DMS114 treated with DMSO at 0.1 percent for 48 hours (cell line): Measurements from ENCODE around the gene INAVA.
"Not testable (repeated sequence)": the region's sequence is repeated elsewhere in the genome, so short reads cannot be mapped to it uniquely, and the experiment has no call there.

Source experiments
- DNase-seq: peaks from one replicate; lab custom pipeline; 2025; ENCODE audit not compliant: unreplicated experiment; lab: John Stamatoyannopoulos, UW

The INAVA gene

DNA sequence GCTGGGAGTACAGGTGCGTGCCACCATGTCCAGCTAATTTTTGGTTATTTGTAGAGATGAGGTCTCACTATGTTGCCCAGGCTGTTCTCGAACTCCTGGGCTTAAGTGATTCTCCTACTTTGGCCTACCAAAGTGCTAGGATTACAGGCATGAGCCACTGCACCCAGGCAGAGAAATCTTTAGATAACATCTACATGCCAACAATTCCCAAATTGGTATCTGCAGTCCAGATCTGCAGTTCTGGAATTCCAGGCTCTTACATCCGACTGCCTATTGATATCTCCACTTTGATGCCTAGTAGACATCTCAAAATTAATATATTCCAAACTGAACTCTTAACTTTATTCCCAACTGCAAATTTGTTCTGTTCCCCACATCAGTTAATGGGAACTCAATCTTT, 23.3 kb downstream of the INAVA start:
- no peak for DNase-seq

DNA sequence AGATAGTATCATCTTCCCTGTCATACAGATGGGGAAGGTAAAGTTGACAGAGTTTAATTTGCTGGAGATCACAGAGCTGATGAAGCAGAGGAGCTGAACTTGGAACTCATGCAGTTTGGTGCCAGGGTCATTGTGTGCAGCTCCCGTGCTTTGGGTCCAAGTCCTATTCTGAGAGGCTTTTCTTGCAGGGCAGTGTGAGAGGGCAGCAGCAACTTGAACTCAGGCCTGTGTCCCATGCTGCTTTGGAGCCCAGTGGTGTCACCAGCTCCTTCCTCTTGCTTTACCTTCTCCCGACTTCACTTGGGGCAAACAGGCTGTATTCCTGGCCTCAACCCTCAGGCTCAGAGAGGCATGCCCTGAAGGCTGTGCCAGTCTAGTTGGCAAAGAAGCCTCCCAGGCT, 24.7 kb downstream of the INAVA start:
- no peak for DNase-seq

DNA sequence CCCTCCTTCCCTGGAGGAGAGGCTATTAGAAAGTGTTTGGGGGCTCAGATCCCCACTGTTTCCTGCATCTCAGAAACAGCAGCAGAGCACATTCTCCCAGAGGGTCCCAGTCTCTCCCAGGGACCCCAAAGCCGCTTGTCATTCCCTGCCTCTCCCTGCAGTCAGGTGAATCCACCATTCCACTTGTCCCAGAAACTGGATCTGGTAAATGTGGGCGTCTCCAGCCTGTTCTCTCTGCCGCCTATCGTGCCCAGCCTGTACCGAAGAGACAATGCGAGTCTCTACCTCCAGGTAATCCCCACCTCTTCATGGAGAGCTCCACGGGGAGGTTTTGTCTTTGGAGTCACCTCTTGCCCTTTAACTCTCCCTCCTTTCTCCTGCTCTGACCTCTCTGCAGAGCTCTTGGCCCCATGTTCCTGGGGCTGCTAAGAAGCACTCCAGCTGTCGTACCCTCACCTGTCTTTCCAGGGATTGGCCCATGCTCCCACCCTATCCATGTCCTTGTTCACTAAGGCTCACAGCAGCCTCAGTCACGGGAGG, 26.9 kb downstream of the INAVA start:
- no peak for DNase-seq

GRCh38 chr1:200922406-200922805, 27.7 kb downstream of the INAVA start:
- DNase-seq = no peak

- DNase-seq = no peak
Measured at GRCh38 chr1:200923601-200924000, 28.9 kb downstream of the INAVA start.

- DNase-seq = no peak
Measured at GRCh38 chr1:200925831-200926230, 31.1 kb downstream of the INAVA start.

GRCh38 chr1:200929530-200930278, 35.0 kb downstream of the INAVA start:
- DNase-seq = no peak

DNA sequence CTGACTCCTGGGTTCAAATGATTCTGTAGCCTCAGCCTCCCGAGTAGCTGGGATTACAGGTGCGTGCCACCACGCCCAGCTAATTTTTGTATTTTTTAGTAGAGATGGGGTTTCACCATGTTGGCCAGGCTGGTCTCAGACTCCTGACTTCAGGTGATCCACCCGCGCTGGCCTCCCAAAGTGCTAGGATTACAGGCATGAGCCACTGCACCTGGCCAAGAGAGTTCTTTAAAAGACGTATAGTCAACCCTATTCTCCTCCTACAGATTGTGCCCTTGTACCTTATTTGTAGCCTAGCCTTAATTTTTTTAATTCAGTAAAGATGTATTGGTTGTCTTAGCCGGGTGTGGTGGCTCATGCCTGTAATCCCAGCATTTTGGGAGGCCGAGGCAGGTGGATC, 35.6 kb downstream of the INAVA start:
- DNase-seq = not testable (repeated sequence)

DNA sequence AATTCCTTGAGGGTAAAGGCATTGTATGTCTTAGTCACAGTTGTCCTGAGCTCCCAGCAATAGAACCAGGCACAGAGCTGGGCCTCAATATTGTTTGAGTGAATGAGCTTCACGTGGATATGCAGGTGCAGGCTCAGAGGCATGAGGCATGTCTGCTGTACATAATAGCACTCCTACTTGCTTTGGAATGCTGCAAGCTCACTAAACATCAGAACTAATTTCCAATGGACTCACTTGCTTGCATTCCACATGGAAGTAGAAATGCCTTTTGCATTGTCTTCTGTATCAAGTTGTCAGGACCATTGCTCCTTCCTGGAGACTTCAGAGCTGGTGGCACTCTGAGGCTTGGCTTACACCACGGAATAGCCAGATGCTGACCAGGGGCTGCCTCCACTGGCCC, 37.1 kb downstream of the INAVA start:
- DNase-seq = no peak

DNA sequence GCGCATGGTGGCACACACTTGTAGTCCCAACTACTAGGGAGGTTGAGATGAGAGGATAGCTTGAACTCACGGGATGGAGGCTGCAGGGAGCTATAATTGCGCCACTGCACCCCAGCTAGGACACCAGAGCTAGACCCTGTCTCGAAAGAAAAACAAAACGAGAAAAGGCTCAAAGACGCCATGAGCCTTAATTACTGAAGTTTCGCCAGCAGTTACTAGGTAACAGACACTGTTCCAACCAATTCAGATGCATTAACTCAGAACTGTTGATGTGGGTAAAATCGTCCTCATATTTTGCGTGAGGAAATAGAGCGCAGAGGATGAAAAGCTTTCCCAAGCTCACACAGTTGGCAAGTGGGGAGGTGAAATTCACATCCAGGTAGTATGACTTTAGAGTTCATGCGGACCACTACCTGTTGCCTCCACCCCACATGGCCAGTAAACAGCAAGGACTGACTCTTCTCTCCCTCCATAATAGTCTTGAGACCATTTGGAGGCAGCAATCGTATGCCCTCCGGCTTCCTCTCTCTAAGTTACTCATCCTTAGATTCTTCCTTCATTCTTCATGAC, 40.1 kb downstream of the INAVA start:
- no peak for DNase-seq

DNA sequence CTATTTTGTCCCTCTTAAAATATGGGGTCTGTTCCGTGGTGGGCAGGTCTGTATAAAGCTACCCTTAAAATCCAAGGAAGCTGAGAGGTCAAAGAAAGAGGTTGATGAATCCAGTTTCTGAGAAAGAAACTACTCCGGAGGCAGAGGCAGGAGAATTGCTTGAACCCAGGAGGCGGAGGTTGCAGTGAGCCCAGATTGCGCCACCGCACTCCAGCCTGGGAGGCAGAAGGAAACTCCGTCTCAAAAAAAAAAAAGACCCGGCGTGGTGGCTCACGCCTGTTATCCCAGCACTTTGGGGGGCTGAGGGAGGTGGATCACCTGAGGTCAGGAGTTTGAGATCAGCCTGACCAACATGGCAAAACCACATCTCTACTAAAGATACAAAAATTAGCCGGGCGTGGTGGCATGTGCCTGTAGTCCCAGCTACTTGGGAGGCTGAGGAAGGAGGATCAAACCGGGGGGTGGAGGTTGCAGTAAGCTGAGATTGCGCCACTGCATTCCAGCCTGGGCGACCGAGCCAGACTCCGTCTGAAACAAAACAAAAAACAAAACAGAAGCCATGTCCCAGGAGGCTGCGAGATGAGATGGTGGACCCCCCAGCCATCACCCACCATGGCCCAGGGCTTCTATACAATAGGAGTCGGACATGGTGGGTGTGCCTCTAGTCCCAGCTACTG, 40.7 kb downstream of the INAVA start:
- not testable (repeated sequence) for DNase-seq

DNA sequence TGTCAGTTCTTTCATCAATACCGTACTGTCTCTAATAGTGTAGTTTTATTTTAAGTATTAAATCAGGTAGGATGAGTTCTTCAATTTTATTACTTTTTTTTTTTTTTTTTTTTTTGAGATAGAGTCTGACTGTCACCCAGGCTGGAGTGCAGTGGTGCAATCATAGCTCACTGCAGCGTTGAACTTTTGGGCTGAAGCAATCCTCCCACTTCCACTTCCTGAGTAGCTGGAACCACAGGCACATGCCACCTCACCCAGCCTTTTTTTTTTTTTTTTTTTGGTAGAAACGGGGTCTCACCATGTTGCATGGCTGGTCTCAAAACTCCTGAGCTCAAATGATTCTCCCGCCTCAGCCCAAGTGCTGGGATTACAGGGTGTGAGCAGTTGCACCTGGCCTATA, 44.3 kb downstream of the INAVA start:
- no peak for DNase-seq

- no peak for DNase-seq
Measured at GRCh38 chr1:200945111-200945510, 50.4 kb downstream of the INAVA start.

DNA sequence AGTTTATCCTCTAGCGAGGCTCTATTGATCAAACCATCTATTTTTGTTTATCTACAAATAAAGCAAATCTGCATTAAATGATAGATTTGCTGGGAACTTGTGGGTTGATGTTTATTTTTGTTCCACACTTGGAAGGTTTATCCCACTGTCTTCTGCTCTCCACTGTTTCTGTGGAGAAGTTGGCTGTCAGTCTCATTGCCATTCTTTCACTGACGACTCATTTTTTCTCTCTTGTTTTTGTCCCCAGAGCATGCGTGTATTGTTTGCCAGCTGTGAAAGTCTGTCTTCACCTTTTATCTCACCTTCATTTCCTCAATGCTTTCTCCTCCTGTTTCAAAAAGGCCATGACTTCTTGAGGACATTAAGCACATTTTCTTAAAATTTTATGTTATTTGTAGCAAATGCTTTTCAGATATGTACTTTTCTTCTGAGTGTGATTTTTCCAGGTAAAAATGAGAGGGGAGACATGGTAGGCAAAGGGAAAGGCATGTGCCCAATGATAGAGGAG, 52.4 kb downstream of the INAVA start:
- DNase-seq = no peak

GRCh38 chr1:200949626-200950025, 54.9 kb downstream of the INAVA start:
- no peak for DNase-seq

DNA sequence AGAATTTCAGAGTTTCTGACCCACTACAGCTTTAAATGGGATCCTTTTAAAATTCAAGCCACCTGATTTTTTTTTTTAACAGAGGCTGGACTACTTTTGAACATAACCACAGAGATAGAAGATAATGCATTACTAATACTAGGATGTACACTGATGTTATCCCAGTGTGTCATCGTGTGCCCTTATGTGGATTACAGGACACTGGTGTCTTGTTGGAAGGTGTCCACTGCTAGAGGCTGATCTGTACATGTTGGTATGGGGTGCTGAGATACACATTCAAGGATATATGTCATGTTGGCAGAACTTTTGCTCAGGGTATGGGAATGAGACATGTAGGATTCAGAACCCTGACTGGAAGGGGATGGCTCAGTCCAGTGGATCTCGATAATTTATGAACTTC, 56.3 kb downstream of the INAVA start:
- DNase-seq = no peak

- no peak for DNase-seq
Measured at GRCh38 chr1:200954434-200954833, 59.7 kb downstream of the INAVA start.

- DNase-seq = no peak
Measured at GRCh38 chr1:200958597-200958996, 63.9 kb downstream of the INAVA start.

DNA sequence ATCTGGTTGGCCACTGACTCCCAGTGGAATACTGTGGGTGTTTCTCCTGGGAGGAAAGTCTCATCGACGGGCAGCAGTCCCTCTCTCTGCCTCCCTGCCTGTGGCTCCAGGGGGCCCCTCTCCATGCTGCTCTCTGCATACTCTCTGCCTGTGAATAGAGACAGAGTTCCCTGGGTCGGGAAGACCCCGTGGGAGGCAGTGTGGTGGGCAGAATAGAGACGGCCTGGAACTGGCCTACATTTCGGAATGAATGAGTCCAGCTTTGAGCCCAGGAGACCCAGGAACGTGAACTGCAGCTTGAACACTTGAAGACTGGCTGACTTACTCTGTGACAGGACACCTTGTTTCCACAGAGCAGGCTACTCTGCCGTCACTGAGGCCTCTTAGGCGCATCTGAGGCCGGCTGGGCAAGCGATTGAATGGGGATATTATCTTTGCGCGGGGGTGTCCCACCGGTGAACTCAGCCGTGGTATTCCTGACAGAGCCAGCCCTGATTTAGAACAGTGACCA, 64.8 kb downstream of the INAVA start:
- no peak for DNase-seq

DNA sequence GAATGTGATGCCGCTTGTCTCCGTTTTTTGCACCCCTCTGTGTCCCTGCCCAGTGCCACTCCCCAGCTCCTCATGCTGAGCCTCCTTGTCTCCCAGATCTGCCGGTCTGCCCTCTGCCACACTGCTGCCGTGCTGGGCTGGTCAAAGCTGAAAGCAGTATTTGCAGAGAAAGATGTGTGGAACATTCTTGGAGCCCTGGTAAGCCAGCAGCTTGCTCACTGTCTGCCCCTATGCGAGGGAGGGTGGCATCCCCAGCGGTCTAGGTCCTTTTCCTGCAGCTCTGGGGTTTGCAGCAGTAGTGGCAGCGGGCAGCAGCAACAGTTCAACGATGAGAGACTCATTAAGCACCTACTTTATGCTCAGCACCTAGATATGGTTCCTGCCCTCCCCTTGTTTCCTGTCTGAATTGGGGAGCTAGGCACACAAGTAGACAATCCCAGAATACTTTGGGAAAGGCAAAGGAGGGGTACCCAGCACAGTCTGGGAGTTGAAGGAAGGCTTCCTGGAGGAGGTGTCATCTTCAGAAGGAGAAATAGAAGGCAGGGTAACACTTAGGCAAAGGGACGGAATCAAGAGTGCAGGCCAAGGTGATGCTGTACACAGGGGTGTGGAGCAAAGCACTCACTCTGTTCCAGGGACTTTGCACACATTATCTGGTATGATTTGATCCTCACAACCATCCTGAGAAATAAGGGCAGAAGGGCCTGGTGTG, 65.7 kb downstream of the INAVA start:
- no peak for DNase-seq

- no peak for DNase-seq
Measured at GRCh38 chr1:200960948-200961340, 66.2 kb downstream of the INAVA start.
